Parathyroid adenoma (tissue), 2 donors: ENCODE results near the gene ARHGEF7.

Source experiments
- H2AFZ ChIP-seq: fragments of 300-600 bp; sonication (generic); one replicate; pipeline ENCODE4 v1.7.0; 2017; ENCODE audit warnings: antibody characterized with exemption, mild to moderate bottlenecking
- H3K27ac ChIP-seq: fragments of 300-600 bp; sonication (generic); one replicate; pipeline ENCODE4 v1.7.0; 2017
- H3K27me3 ChIP-seq: fragments of 300-600 bp; sonication (generic); one replicate; pipeline ENCODE4 v1.7.0; 2017; ENCODE audit warnings: low read length; ENCODE audit not compliant: control insufficient read depth, insufficient read depth
- H3K36me3 ChIP-seq: fragments of 300-600 bp; sonication (generic); one replicate; pipeline ENCODE4 v1.7.0; 2017; ENCODE audit warnings: low read length; ENCODE audit not compliant: control insufficient read depth, insufficient read depth
- H3K4me1 ChIP-seq: fragments of 300-600 bp; sonication (generic); one replicate; pipeline ENCODE4 v1.7.0; 2017; ENCODE audit warnings: control low read depth
- H3K4me2 ChIP-seq: fragments of 300-600 bp; sonication (generic); one replicate; pipeline ENCODE4 v1.7.0; 2017; ENCODE audit warnings: low read length
- H3K4me3 ChIP-seq: fragments of 300-600 bp; sonication (generic); one replicate; pipeline ENCODE4 v1.7.0; 2017; ENCODE audit warnings: low read depth, low read length
- H3K79me2 ChIP-seq: fragments of 300-600 bp; sonication (generic); one replicate; pipeline ENCODE4 v1.7.0; 2017; ENCODE audit warnings: control low read depth
- H3K9ac ChIP-seq: fragments of 300-600 bp; sonication (generic); one replicate; pipeline ENCODE4 v1.7.0; 2017; ENCODE audit warnings: mild to moderate bottlenecking
- H3K9me3 ChIP-seq: fragments of 300-600 bp; sonication (generic); one replicate; pipeline ENCODE4 v1.7.0; 2017; ENCODE audit warnings: low read length; ENCODE audit not compliant: control insufficient read depth
- TF ChIP-seq, protein P1 (sequence below): fragments of 300-600 bp; sonication (generic); IDR thresholded peaks from one replicate; pipeline ENCODE4 v1.7.0; 2017; ENCODE audit warnings: antibody characterized with exemption, mild to moderate bottlenecking
- donor health status: primary hyperparathyroidism.

The ARHGEF7 gene

DNA sequence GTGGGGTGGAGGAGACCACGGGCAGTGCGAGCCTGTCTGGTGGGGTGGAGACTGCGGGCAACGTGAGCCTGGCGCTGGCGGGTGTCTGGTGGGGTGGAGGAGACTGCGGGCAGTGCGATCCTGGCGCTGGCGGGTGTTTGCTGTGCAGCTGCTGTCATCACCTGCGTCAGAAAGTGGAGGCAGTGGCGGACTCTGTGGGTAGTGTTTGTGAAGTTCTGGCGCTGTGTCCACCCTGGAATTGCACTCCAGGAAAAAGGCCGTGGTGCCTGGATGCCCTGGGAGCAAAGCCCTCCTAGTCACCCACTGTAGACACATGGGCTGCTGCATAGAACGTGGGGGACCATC, 211.5 kb downstream of the ARHGEF7 start:
- no peak overlapping the region for H3K9ac ChIP-seq
- H3K79me2 ChIP-seq = no peaks in the 10 kb centered on the region
- H3K36me3 ChIP-seq = no peaks in the 10 kb centered on the region
- H3K4me3 ChIP-seq = no peak overlapping the region
- H3K27me3 ChIP-seq = no peaks in the 10 kb centered on the region
- H3K4me1 ChIP-seq = no peaks in the 10 kb centered on the region
- no peak overlapping the region for H2AFZ ChIP-seq
- no peaks in the 10 kb centered on the region for H3K9me3 ChIP-seq
- no peak overlapping the region for H3K27ac ChIP-seq
- TF ChIP-seq, protein P1, sequence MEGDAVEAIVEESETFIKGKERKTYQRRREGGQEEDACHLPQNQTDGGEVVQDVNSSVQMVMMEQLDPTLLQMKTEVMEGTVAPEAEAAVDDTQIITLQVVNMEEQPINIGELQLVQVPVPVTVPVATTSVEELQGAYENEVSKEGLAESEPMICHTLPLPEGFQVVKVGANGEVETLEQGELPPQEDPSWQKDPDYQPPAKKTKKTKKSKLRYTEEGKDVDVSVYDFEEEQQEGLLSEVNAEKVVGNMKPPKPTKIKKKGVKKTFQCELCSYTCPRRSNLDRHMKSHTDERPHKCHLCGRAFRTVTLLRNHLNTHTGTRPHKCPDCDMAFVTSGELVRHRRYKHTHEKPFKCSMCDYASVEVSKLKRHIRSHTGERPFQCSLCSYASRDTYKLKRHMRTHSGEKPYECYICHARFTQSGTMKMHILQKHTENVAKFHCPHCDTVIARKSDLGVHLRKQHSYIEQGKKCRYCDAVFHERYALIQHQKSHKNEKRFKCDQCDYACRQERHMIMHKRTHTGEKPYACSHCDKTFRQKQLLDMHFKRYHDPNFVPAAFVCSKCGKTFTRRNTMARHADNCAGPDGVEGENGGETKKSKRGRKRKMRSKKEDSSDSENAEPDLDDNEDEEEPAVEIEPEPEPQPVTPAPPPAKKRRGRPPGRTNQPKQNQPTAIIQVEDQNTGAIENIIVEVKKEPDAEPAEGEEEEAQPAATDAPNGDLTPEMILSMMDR = no peak
- H3K4me2 ChIP-seq = no peak overlapping the region

DNA sequence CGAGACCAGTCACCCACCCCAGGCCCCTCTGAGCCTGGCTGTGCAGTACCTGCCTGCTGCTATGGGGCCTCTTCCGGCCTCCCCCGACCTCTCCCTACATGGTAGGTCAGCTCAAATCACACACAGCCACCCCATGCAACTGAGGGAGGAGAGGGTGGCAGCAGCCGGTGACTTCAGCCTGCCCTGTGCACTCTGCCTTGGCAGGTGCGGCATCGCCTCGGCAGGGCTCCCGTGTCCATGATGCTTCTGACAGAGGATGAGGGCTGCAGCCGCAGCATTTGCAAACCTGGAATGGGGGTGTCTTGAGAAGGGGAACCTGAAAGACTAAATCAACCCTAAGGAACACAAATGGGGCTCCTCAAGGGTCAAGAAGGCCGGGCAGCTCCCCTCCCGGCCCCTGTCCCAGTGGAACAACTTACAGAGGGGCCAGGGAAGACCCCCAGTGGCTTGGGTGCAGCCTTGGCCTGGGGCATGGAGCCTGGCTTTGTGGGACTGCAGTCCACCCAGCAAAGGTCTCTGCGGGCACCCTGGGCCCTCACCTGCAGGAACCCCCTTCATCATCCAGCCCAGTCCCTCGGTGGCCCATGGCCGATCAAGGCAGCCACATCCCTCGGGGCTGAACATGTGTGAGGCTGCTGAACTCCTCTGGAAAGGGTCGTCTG, 212.0 kb downstream of the ARHGEF7 start:
- no peaks in the 10 kb centered on the region for H3K4me1 ChIP-seq
- H3K79me2 ChIP-seq = no peaks in the 10 kb centered on the region
- H3K36me3 ChIP-seq = no peaks in the 10 kb centered on the region
- no peaks in the 10 kb centered on the region for H3K27me3 ChIP-seq
- H3K9me3 ChIP-seq = no peaks in the 10 kb centered on the region
- H3K9ac ChIP-seq = no peak overlapping the region
- no peak overlapping the region for H3K4me3 ChIP-seq
- TF ChIP-seq, protein P1 = no peak
- no peak overlapping the region for H2AFZ ChIP-seq
- no peak overlapping the region for H3K4me2 ChIP-seq
- no peak overlapping the region for H3K27ac ChIP-seq

DNA sequence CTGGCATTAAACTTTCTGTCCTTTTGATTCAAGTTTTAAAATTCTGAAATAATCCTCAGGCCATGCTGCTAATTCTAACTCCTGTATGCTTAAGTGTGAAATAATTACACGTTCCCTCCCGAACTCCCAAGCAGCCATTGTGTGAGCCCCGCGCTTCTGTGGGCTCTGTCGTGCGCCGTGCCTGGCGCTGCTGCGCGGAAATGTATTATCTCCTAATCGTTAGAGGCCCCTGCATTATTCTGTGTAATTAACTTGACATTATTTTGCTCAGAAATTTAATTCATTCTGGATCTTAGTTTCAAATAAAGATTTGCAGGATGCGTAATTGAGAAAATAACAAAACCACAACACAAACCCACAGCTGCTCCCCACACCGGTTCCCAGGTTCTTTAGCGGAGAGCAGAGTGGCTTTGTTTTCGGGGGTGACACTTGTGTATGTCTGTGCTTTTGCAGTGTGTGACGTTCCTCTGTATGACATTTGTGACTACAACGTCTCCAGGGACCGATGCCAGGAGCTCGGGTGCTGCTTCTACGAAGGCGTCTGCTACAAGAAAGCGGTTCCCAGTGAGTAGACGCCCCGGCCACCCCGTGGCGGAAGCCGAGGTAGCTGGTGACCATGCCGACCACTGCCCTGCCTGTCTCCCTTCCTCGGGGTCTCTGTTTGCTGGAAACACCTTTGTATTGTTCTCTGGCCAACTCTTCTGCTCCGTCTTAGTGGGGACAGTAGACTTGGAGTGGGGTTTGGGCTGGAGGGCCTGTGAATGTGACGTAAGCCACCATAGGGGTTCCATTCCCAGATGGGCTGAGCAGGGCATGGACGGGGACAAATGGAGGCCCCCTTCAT, 212.8 kb downstream of the ARHGEF7 start:
- no peak overlapping the region for H3K27ac ChIP-seq
- H3K4me1 ChIP-seq = no peaks in the 10 kb centered on the region
- H3K4me2 ChIP-seq = no peak overlapping the region
- H3K4me3 ChIP-seq = no peak overlapping the region
- H3K36me3 ChIP-seq = no peaks in the 10 kb centered on the region
- H3K27me3 ChIP-seq = no peaks in the 10 kb centered on the region
- H3K9me3 ChIP-seq = no peaks in the 10 kb centered on the region
- no peaks in the 10 kb centered on the region for H3K79me2 ChIP-seq
- H3K9ac ChIP-seq = no peak overlapping the region
- no peak overlapping the region for H2AFZ ChIP-seq
- TF ChIP-seq, protein P1 = no peak

DNA sequence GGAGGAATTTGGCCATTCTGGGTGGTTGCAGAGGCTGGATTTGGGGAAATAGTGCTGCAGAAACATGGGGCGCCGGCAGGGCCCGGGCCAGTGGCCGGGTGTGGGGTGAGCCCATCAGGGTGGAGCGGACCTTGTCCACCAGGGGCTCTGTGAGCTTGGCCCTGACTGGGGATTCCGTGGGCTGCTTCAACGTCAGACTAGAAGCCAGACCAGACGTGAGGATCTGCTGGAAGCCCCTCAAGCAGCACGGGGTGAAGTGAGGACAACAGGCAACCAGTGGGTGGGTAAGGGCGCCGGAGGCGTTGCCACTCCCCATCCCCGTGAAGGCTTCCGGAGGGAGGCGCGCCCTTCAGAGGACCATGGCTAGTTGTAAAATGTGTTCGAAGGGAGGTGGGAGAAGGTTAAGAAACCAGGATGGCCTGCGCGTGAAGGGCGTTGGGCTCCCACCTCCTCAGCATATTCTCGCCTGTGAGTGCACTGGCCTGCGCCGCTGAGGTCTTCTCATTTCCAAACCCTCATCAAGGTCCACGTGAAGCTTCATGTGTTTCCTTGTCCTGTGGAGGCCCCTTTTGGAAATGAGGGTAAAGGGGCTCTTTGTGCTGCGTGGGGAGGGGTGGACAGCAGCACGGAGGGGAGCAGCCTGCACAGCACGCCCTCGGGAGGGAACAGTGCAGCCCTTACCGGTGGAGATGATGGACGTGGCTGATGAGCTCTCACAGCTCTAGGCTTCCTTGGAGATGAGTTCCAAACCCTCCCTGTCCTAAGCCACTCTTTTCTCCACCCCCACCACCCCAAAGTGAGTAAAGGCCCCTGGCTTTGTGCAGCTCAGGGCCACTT, 213.7 kb downstream of the ARHGEF7 start:
- H2AFZ ChIP-seq = no peak overlapping the region
- H3K27ac ChIP-seq = no peak overlapping the region
- no peaks in the 10 kb centered on the region for H3K36me3 ChIP-seq
- no peaks in the 10 kb centered on the region for H3K79me2 ChIP-seq
- H3K4me1 ChIP-seq = no peaks in the 10 kb centered on the region
- TF ChIP-seq, protein P1 = no peak
- H3K9ac ChIP-seq = no peak overlapping the region
- no peaks in the 10 kb centered on the region for H3K27me3 ChIP-seq
- no peak overlapping the region for H3K4me2 ChIP-seq
- no peak overlapping the region for H3K4me3 ChIP-seq
- no peaks in the 10 kb centered on the region for H3K9me3 ChIP-seq
